OCI-LY3 (cell line): ENCODE measurements around the gene SFXN5.

Source experiments
- H2AFZ ChIP-seq: fragments of 200-600, 300-600 bp; shearing (Covaris generic); 2 replicates; pipeline ENCODE4 v1.6.0; 2014; ENCODE audit warnings: antibody characterized with exemption, low read depth, low read length
- H3K27ac ChIP-seq: fragments of 200-600, 300-600 bp; sonication (generic); 2 replicates; pipeline ENCODE4 v1.5.1; 2014; ENCODE audit warnings: mild to moderate bottlenecking, low read length, moderate library complexity, mixed read lengths
- H3K27me3 ChIP-seq: fragments of 200-600, 300-600 bp; sonication (generic); 2 replicates; pipeline ENCODE4 v1.6.1; 2014; ENCODE audit warnings: low read depth, low read length, mixed read lengths
- H3K36me3 ChIP-seq: fragments of 200-600, 300-600 bp; sonication (generic); replicated peaks from 2 replicates; pipeline ENCODE3; 2014; ENCODE audit warnings: low read depth, low read length, mixed read lengths
- H3K4me1 ChIP-seq: fragments of 300-600, 200-600 bp; sonication (generic); 2 replicates; pipeline ENCODE4 v1.6.1; 2014; ENCODE audit warnings: low read length, mixed read lengths
- H3K4me2 ChIP-seq: fragments of 200-600, 300-600 bp; sonication (generic); 2 replicates; pipeline ENCODE4 v1.6.1; 2014; ENCODE audit warnings: low read length, mixed read lengths
- H3K4me3 ChIP-seq: fragments of 300-600, 200-600 bp; sonication (generic); 2 replicates; pipeline ENCODE4 v1.5.1; 2014; ENCODE audit warnings: antibody characterized with exemption, mild to moderate bottlenecking, low read length, moderate library complexity
- H3K79me2 ChIP-seq: fragments of 300-600, 200-600 bp; shearing (Covaris generic); 2 replicates; pipeline ENCODE4 v1.6.1; 2014; ENCODE audit warnings: mild to moderate bottlenecking, low read length, mixed read lengths
- H3K9ac ChIP-seq: fragments of 300-600, 200-600 bp; shearing (Covaris generic); 2 replicates; pipeline ENCODE4 v1.6.0; 2014; ENCODE audit warnings: mild to moderate bottlenecking, low read length, moderate library complexity
- H3K9me3 ChIP-seq: fragments of 200-600, 300-600 bp; shearing (Covaris generic); 2 replicates; pipeline ENCODE4 v1.6.1; 2014; ENCODE audit warnings: low read length, mixed read lengths; ENCODE audit not compliant: insufficient read depth
- H4K20me1 ChIP-seq: fragments of 200-600, 300-600 bp; sonication (generic); 2 replicates; pipeline ENCODE4 v1.6.1; 2016; ENCODE audit warnings: low read length, mixed read lengths; ENCODE audit not compliant: insufficient read depth
- EZH2phosphoT487 ChIP-seq: fragments of 200-600 bp; shearing (Covaris generic); IDR thresholded peaks from 2 replicates; pipeline ENCODE4 v1.6.1; 2018; ENCODE audit warnings: antibody characterized with exemption, mixed run types, low read depth
- TF ChIP-seq, protein P1 (sequence below): fragments of 200-600, 300-600 bp; sonication (generic); IDR thresholded peaks from 2 replicates; pipeline ENCODE4 v1.5.1; 2014; ENCODE audit warnings: antibody characterized with exemption, low read length, low read depth

SFXN5 gene

DNA sequence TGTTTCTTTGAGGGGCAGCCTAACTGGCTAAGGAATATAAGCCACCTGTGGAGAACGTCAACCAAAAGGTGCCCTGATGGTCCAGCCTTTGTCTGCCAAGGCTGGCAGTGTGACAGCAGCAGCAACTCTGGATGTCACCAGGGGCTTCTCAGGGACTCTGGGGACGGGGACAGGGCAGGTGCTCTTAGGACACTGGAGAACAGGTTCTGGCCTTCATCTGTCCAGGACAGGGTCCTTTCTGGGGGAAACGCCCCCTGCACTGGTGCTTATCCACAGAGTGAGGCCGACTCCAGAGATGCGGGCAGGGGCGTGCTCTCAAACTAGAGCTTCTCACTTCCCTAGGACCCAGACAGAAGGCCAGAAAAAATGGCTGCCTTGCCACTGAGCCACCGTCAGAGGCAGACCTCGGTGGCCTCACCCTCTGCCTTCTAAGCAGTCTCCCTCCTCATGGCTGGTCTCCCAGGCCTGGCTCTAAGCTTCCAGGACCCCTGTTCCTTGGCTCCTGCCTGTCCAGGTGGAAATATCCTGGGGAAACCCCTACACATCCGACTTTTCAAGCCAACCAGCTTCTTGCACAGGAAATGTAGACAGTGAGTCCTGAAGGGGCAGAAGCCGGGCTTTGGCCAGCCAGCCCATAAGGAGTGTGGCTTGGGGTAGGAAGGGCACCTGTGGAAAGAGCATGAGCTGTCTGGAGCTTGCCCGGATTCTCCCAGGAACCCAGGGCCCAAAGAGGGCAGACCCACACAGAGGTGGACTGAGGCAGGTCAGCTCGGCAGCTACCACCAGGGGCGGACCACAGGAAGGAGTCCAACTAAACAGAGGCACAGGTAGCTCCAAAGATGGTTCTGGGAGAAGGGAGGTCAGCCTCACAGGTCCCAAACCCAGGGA, 11.3 kb upstream of the SFXN5 start:
- H3K9ac ChIP-seq = no peak overlapping the region
- no peaks in the 10 kb centered on the region for H4K20me1 ChIP-seq

DNA sequence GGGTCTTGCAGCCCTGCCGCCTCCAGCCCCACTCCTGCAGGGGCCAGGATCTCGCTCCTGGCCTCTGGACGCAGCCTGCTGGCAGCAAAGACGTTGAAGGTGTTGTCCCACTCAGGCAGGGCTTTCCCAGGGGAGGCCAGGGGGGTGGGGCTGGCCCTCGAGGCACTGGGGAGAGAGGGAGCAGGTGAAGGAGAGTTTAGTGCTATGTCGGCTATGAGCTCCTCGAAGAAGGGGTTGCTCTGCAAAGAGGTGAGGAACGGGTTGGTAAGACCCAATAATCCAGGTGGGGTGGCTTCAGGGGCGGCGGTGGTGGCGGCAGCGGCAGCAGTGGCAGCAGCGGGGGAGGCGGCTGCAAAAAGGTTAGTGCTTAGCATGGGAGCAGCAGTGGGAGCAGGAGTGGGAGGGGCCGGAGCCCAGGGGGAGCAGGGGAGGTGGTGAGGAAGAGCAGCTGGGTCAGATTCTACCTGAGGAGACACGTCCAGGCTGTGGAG, 9.7 kb upstream of the SFXN5 start:
- Histone ChIP-seq H3K36me3 (no peaks in the 10 kb centered on the region), H3K4me1 (peaks cover 4% of the 10 kb centered on the region), H3K9me3 (no peaks in the 10 kb centered on the region), H3K4me3 (no peak overlapping the region), H3K27me3 (peaks cover 16% of the 10 kb centered on the region), H4K20me1 (no peaks in the 10 kb centered on the region), H3K9ac (no peak overlapping the region), H2AFZ (no peak overlapping the region), H3K79me2 (no peaks in the 10 kb centered on the region), H3K27ac (no peak overlapping the region), H3K4me2 (no peak overlapping the region)
- no peak for TF ChIP-seq EZH2phosphoT487
- TF ChIP-seq, protein P1, sequence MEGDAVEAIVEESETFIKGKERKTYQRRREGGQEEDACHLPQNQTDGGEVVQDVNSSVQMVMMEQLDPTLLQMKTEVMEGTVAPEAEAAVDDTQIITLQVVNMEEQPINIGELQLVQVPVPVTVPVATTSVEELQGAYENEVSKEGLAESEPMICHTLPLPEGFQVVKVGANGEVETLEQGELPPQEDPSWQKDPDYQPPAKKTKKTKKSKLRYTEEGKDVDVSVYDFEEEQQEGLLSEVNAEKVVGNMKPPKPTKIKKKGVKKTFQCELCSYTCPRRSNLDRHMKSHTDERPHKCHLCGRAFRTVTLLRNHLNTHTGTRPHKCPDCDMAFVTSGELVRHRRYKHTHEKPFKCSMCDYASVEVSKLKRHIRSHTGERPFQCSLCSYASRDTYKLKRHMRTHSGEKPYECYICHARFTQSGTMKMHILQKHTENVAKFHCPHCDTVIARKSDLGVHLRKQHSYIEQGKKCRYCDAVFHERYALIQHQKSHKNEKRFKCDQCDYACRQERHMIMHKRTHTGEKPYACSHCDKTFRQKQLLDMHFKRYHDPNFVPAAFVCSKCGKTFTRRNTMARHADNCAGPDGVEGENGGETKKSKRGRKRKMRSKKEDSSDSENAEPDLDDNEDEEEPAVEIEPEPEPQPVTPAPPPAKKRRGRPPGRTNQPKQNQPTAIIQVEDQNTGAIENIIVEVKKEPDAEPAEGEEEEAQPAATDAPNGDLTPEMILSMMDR = no peak

More for the DNA sequence above, 11.3 kb upstream of the SFXN5 start:
- no peak overlapping the region for H3K27ac ChIP-seq
- TF ChIP-seq, protein P1 = no peak
- no peak for TF ChIP-seq EZH2phosphoT487
- H3K27me3 ChIP-seq = peaks cover 16% of the 10 kb centered on the region
- H3K36me3 ChIP-seq = no peaks in the 10 kb centered on the region
- no peaks in the 10 kb centered on the region for H3K79me2 ChIP-seq
- no peak overlapping the region for H3K4me3 ChIP-seq
- peak overlapping the region; percentile 54; the same call in 1 of the 2 replicates for H2AFZ ChIP-seq
- H3K4me2 ChIP-seq = no peak overlapping the region
- peaks cover 4% of the 10 kb centered on the region for H3K4me1 ChIP-seq
- H3K9me3 ChIP-seq = no peaks in the 10 kb centered on the region

DNA sequence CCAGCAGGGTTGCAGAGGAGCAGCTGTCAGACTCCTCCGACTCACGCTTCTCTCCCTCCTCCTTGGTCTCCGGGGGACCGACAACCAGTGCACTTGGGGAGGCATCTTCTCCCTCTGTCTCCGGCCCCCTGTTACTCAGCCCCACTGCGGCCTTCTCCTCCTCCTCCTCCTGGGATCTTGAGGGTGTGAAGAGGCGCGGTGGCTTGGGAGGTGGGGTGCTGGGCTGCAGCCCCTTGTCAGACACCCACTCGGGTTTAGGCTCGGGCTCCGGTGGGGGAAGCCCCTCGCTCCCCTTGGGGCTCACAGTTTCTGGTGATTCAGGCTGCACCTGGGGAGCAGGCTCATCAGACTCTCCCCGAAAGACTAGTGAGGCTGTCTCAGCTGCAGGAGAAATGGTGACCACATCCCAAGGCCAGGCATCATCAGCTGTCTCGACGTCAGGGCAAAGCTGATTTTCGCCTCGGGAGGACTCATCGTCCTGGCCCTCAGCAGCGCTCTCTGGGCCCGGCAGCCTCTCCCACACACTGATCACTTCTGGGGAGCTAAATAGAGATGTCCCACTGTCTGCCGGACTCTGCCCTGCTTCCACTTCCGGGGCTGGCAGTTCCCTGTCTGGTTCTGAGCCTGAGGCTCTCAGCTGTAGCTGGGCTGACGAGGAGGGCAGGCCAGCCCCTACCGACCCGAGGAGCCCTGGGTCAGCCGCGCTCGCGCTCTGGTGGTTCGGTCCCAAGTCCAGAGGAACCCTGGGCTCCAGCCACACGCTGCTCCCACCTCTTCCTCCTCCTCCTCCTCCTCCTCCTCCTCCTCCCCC, 9.0 kb upstream of the SFXN5 start:
- peaks cover 16% of the 10 kb centered on the region for H3K27me3 ChIP-seq
- 0 out of 2 replicates have a peak overlapping the region, but pooled peaks have one; percentile 3 for H3K4me2 ChIP-seq
- no peak overlapping the region for H3K9ac ChIP-seq
- H4K20me1 ChIP-seq = no peaks in the 10 kb centered on the region
- no peak overlapping the region for H2AFZ ChIP-seq
- H3K27ac ChIP-seq = no peak overlapping the region
- H3K4me1 ChIP-seq = peaks cover 4% of the 10 kb centered on the region
- no peaks in the 10 kb centered on the region for H3K9me3 ChIP-seq
- no peaks in the 10 kb centered on the region for H3K79me2 ChIP-seq
- H3K36me3 ChIP-seq = no peaks in the 10 kb centered on the region
- H3K4me3 ChIP-seq = no peak overlapping the region
- no peak for TF ChIP-seq EZH2phosphoT487
- TF ChIP-seq, protein P1 = no peak

DNA sequence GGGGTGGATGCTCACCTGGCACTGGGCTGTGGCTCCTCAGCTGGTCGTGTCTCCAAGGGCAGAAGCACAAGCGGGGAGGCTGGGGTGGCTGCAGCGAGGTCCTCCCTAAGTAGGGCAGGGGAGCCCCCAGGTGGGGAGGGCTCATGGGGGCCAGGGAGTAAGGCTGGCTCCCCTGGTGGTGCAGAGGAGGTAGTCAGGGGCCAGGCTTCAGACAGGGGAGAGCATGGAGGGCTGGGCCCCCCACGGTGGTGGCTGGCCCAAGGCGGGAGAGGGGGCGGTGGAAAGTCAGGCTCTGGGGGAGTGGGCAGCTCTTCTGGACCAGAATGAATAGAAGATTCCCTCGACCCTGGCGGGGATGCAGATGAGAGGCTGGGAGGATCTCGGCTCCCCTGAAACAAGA, 8.1 kb upstream of the SFXN5 start:
- Histone ChIP-seq H2AFZ (no peak overlapping the region), H3K4me1 (peaks cover 4% of the 10 kb centered on the region), H3K27me3 (peaks cover 16% of the 10 kb centered on the region), H3K4me2 (no peak overlapping the region), H3K36me3 (no peaks in the 10 kb centered on the region), H3K9ac (no peak overlapping the region), H3K79me2 (no peaks in the 10 kb centered on the region), H3K4me3 (no peak overlapping the region), H3K27ac (no peak overlapping the region), H4K20me1 (no peaks in the 10 kb centered on the region), H3K9me3 (no peaks in the 10 kb centered on the region)
- TF ChIP-seq EZH2phosphoT487 = no peak
- TF ChIP-seq, protein P1 = no peak
